NCI-H2107 treated with DMSO at 0.1 percent for 48 hours (cell line): ENCODE results near the gene SLC27A6.
"Not testable (repeated sequence)": the region's sequence is repeated elsewhere in the genome, so short reads cannot be mapped to it uniquely, and the experiment has no call there.

Experiments
- DNase-seq: peaks from one replicate; lab custom pipeline; 2025; ENCODE audit not compliant: unreplicated experiment; lab: John Stamatoyannopoulos, UW

Gene SLC27A6, protein sequence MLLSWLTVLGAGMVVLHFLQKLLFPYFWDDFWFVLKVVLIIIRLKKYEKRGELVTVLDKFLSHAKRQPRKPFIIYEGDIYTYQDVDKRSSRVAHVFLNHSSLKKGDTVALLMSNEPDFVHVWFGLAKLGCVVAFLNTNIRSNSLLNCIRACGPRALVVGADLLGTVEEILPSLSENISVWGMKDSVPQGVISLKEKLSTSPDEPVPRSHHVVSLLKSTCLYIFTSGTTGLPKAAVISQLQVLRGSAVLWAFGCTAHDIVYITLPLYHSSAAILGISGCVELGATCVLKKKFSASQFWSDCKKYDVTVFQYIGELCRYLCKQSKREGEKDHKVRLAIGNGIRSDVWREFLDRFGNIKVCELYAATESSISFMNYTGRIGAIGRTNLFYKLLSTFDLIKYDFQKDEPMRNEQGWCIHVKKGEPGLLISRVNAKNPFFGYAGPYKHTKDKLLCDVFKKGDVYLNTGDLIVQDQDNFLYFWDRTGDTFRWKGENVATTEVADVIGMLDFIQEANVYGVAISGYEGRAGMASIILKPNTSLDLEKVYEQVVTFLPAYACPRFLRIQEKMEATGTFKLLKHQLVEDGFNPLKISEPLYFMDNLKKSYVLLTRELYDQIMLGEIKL

DNA sequence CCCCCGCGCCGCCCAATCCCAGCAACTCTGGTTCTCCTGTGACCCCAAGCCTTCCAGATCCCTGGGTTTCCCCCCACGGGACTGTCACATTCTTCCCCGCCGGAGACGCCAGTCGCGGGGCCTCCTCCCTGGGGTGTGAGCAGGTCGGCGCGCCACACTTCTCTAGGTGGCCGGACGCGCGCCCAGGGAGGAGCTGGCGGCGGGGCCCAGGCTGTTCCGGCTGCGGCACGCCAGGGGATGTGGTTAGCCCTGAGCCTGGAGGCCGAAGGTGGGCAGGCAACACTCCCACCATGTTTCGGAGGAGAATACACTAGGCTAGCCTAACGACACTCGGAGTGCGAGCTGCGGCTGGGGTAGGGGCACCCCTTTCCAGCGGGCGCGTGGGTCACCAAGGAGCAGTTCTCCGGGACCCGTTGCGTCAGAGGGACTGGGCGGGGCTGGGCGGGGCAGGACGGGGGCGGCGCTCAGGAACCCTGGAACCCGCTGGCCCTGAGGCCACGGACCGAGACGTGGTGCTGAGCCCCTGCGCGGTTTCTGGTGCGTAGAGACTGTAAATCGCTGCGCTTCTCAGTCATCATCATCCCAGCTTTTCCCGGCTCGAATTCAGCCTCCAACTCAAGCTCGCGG is at the start of gene SLC27A6:
TSS of gene SLC27A6 (plus strand) at position 478 of the 627 bp plus-strand sequence. CDS start 650 bp downstream, outside the sequence.
- no peak for DNase-seq

GRCh38 chr5:128919542-128919941 is 45.7 kb upstream of the SLC27A6 start:
- no peak for DNase-seq

DNA sequence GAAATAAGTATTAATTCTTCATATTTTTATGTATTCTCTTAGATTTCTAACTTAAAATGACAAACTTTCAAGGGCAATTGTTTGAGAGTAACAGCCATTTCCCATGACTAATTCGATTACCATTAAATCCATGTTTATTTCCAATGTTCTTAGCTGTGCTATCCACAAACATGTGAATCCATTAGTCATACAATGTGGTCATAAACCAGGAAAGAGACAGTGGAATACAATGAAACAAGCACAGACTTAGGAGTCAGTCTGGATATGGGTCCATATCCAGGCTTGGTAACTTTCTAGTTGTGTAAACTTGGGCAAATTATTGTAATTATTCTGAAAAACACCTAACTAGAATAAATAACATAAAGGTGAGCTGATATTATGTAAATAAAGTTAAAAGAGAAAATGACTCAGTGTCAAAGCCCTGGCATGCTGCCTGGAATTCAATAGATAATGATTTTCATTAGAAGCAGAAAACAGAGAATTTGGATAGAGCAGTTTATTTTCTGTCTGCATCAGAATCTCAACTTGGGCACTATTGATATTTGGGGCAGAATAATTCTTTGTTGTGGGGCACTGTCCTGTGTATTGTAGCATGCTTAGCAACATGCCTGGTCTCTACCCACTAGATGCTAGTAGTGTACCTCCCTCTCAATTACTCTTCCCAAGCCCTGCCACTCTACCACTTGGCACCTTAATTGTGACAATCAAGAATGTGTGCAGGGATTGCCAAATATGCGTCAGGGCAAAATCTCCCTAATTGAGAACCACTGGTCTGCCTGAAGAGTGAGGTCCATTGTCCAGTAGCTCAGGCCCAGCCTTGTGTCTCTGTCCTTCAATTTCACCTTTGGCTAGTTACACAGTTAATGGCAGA is 44.7 kb upstream of the SLC27A6 start:
- DNase-seq = no peak

DNA sequence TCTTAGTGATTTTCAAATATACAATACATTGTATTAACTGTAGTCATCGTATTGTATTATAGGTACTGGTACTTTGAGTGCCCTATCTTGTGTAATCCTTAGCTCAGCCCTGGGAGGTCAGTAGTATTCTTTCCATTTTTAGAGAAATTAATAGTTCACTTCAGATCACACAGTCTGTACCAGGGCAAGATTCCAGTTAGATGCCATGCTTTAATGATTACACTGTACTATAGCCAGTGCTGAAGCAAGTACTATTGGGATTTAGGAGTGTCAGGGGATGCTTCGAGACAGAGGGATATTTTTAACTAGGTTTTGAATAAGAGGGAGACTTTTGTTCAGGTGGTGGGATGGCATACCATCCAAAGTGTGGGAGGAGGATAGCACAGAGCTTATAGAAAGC is 41.0 kb upstream of the SLC27A6 start:
- no peak for DNase-seq

GRCh38 chr5:128925973-128926372 is 39.3 kb upstream of the SLC27A6 start:
- no peak for DNase-seq

- DNase-seq = no peak
These were observed 37.6 kb upstream of the SLC27A6 start for GRCh38 chr5:128927644-128928043.

GRCh38 chr5:128932232-128932631 is 33.1 kb upstream of the SLC27A6 start:
- DNase-seq = not testable (repeated sequence)

- not testable (repeated sequence) for DNase-seq
These were observed 22.2 kb upstream of the SLC27A6 start for GRCh38 chr5:128943100-128943499.

DNA sequence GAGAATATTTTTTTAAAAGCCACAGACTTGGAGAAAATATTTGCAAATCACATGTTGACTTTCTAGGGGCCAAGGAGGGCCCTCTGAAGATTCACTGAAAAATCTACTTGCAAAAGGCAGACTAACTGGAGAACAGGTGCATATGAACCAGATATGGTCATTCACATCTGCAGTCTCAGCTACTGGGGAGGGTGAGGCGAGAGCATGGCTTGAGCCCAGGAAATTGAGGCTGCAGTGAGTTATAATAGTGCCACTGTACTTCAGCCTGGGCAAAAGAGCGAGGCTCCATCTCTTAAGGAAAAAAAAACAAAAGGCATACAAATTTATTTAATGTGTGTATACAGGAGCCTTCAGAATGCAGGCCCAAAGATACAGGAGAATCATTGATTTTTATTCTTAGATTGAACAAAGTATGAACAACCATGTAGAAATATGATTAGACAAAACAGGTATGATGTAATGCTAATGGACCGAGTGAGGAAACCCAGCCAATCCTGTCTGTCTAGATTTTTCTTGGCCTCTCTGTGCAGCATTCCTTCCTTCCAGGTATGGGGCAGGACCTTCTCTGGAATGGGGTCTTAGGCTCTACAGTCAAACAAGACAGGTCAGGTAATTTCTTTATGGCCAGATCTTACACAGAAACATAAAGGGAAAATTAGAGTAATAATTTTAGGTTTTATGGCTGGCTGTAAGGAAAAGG is 15.3 kb upstream of the SLC27A6 start:
- no peak for DNase-seq

GRCh38 chr5:128951301-128951700 is 14.0 kb upstream of the SLC27A6 start:
- DNase-seq = not testable (repeated sequence)

DNA sequence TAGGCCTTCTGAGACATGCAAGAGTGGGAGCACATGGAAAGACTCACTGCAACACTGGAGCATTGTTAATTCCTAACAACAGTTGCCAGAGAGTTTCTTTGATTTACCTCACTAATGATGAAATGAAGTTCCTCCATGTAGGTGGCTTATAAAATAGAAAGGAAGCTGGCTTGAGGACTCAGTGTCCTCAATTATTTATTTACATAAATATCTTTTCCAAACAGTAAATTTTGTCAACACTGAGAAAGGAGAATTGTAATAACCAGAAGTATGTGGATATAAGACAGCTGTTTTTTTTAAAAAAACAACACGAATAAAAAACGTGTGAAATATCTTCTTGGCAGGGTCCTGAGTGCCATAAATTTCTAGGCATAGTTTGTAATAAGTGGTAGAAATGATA is 9.1 kb upstream of the SLC27A6 start:
- no peak for DNase-seq

- no peak for DNase-seq
These were observed 3.1 kb upstream of the SLC27A6 start for GRCh38 chr5:128962211-128962610.

DNA sequence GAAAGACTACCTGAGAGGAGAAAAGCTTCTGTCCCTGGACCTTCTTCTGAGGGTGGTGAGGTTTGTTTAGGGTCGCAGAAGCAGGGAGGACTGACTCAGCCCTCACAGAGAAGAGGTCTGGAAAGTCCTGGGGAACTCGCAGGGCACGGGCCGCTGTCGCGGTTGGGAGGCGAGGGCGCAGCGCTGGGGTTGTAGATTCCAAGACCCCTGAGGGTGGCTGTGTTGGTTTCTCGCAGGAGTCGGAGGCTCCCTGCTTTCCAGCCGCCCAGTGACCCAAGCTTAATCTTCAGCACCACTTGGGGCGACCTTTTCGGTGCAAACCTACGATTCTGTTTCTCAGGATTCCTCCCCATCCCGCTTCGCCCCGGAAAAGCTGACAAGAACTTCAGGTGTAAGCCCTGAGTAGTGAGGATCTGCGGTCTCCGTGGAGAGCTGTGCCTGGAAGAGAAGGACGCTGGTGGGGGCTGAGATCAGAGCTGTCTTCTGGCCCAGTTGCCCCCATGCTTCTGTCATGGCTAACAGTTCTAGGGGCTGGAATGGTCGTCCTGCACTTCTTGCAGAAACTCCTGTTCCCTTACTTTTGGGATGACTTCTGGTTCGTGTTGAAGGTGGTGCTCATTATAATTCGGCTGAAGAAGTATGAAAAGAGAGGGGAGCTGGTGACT is 482 bp downstream of the SLC27A6 start:
- DNase-seq = no peak

DNA sequence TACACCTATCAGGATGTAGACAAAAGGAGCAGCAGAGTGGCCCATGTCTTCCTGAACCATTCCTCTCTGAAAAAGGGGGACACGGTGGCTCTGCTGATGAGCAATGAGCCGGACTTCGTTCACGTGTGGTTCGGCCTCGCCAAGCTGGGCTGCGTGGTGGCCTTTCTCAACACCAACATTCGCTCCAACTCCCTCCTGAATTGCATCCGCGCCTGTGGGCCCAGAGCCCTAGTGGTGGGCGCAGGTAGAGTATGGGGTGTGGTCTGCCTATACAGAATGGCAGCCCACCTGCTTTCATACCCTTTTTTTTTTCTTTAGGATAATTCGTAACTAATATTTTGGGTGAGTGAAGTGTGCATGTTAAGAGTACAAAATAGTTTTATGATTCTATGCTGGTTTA is 1.1 kb downstream of the SLC27A6 start:
- DNase-seq = no peak

- DNase-seq = no peak
These were observed 1.6 kb downstream of the SLC27A6 start for GRCh38 chr5:128966846-128967245.

- DNase-seq = no peak
These were observed 8.0 kb downstream of the SLC27A6 start for GRCh38 chr5:128973244-128973643.

GRCh38 chr5:128974567-128974966 is 9.3 kb downstream of the SLC27A6 start:
- DNase-seq = no peak

DNA sequence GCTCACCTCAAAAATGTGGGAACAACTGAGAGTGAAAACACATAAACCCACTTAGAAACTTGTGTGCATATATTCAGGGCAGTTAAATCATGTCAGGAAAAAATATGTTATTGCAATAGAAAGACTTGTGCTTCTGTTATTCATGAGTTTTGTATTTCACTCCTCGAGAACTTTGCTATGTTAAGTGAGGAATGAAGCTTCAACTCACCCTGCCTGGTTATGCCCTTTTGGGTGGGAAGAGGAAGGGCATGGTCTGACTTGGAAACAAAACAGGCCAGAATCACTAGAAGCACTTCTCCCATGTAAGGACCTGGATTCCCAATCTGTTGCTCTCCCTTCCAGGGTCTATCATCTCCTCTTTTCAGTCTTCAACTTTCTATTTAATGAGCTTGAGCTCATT is 14.5 kb downstream of the SLC27A6 start:
- no peak for DNase-seq

- DNase-seq = no peak
These were observed 15.6 kb downstream of the SLC27A6 start for GRCh38 chr5:128980917-128981316.

- no peak for DNase-seq
These were observed 19.2 kb downstream of the SLC27A6 start for GRCh38 chr5:128984480-128984879.
